Keratinocyte (primary cell): ENCODE results near the gene INVS.

ENCODE experiments used
- EZH2 ChIP-seq: IDR thresholded peaks from one replicate; pipeline ENCODE4 v1.6.1; 2012; ENCODE audit warnings: inconsistent platforms, mild to moderate bottlenecking, low read length, moderate library complexity
- TF ChIP-seq, protein P1 (sequence below), 3 experiments: IDR thresholded peaks in 1 of 3; conservative IDR thresholded peaks in 1 of 3; optimal IDR thresholded peaks in 1 of 3; 2 replicates in 2 of 3; 3 replicates in 1 of 3; pipeline versions ENCODE3 to v1.5.1; 2011; ENCODE audit warnings: low read length in 3 of 3, mild to moderate bottlenecking in 3 of 3, moderate library complexity in 2 of 3, control low read depth in 1 of 3, inconsistent platforms in 1 of 3; ENCODE audit not compliant: insufficient read depth in 2 of 3; ENCODE audit errors: extremely low read depth in 1 of 3

- TF ChIP-seq EZH2 = no peak
- TF ChIP-seq, protein P1, sequence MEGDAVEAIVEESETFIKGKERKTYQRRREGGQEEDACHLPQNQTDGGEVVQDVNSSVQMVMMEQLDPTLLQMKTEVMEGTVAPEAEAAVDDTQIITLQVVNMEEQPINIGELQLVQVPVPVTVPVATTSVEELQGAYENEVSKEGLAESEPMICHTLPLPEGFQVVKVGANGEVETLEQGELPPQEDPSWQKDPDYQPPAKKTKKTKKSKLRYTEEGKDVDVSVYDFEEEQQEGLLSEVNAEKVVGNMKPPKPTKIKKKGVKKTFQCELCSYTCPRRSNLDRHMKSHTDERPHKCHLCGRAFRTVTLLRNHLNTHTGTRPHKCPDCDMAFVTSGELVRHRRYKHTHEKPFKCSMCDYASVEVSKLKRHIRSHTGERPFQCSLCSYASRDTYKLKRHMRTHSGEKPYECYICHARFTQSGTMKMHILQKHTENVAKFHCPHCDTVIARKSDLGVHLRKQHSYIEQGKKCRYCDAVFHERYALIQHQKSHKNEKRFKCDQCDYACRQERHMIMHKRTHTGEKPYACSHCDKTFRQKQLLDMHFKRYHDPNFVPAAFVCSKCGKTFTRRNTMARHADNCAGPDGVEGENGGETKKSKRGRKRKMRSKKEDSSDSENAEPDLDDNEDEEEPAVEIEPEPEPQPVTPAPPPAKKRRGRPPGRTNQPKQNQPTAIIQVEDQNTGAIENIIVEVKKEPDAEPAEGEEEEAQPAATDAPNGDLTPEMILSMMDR (optimal IDR thresholded peaks at IDR 0.05 in 1 of 3, IDR thresholded peaks at IDR 0.05 in 1 of 3, conservative IDR thresholded peaks at IDR 0.05 in 1 of 3; ENCODE audit: extremely low read depth in 1 of 3, insufficient read depth in 2 of 3, low read length in 3 of 3) = no peak
These were observed 71.0 kb downstream of the INVS start for GRCh38 chr9:100170085-100170484.
